HG03354 (cell line): ENCODE results near the gene ALK.

Experiments used
- ATAC-seq: cut with Tn5 transposase; IDR thresholded peaks from one replicate; pipeline ENCODE4 v1.9.1; 2021; ENCODE audit warnings: mild to moderate bottlenecking; ENCODE audit not compliant: unreplicated experiment, poor library complexity, severe bottlenecking

ALK gene

DNA sequence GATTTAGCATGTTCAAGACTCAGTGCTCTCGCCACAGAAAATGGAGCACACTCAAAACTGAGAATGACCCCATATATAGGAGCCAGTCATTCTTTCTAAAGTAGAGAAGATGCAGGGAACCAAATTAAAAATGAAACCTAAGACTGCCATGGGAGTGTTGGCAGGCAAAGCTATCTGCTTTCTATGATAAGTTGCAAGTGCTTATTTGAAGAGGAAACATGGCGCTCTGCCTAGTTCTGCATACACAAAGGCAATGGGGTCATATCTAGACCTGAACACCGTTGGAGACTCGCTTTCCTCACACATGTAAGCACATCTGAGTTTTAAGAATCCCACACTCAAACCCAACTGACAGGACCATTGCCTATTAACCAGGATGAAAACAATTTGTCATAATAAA lies 292.5 kb downstream of the ALK start:
- ATAC-seq = no peak

DNA sequence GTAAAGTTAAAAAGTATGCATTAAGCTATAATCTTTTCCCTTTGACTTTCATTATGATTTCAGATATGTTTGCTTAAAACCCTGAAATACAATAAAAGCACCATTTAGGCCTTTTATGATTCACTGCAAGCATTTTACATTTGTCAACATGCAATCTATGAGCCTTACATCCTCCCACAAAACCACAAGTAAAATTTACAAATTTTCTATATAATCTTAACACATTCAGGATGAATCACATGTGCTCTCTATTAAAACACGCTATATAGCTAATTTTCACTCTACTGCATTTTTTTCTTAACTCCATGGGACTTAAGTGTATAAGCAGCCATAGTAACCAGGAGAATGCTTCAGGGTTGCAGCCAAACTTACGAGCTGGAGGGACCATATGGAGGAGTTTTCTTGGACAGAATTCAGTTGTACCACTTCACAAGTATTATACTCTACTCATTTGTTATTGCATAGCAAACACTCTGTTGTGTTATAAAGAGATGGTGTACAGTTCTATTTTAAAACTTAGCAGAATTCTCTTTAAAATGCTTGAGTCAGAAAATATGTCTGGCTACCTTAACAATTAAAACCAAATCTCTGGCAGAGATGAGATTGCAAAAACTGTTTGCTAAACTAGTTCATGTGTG lies 293.2 kb downstream of the ALK start:
- ATAC-seq = no peak

DNA sequence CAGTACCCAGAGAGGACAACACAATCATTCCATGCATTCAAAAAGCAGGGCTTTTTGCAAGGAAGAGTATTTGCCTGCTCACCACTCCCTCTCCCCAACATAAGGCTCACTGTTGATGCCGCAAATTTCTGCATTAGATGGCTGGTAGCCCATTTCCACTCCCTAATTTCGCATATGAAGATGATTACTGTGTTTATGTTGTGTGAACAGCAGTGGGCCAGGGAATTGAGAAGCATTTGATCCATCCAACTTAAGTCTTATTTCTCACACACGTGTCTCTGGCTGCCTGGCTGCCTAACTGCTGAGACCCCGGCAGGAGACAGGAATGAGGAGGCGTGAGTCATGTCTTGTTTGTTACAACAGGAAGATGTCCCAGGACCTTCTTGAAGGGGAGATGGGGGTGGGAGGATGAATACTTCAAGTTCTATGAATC lies 294.1 kb downstream of the ALK start:
- no peak for ATAC-seq

DNA sequence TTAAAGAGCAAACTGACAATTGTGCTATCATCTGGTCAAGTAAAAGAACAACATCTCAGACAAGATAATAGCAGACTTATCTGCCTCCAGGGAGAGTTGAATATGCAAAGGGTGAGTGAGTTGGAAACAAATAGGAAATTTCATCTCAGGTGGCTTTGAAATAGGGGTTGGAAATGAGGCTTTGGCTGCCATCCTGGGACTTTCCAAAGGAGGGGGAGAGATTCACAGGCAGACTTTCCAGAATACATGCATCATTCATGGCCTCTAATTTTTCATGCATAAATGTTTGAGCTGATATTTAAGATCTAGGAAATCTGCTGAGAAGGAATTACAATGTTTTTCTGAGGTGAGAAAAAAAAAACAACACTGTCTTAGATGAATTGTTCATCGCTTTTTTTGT lies 300.5 kb downstream of the ALK start:
- ATAC-seq = no peak

DNA sequence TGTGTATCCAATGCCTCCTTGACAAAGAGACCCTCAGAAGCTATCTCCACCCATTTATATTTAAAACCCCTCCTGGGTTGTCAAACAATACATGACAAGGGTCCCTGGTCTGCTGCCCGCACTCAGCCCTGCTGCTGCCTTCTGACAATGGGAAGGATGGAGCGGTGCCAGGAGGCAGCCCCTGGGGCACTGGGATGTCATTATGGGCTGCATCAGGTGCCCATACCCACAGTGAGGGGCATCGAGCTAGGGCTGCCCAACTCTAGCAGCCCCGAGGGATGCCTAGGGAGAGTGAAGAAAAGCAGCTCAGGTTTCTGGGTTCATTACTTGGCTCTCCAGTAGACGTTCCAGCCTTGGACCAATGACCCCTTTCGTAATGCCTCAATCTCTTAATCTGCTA lies 301.7 kb downstream of the ALK start:
- no peak for ATAC-seq

DNA sequence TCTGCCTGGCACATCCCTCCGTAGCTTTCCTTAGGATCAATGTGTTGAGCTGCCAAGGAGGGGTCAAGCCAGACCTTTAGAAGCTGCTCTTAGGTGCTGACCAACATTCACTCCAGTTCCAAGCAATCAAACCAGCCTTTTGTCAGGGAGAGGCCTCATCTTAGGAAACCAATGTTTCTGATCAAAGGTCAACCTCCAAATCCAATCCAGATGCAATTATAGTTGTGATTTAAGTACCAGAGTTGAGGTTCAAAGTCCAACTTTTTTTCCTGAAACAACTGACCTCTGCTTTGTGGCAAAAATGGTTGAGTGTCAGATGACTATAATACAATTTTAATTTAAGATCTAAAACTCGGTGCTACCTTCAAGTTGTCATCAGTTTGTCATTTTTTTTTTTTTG lies 303.4 kb downstream of the ALK start:
- no peak for ATAC-seq

DNA sequence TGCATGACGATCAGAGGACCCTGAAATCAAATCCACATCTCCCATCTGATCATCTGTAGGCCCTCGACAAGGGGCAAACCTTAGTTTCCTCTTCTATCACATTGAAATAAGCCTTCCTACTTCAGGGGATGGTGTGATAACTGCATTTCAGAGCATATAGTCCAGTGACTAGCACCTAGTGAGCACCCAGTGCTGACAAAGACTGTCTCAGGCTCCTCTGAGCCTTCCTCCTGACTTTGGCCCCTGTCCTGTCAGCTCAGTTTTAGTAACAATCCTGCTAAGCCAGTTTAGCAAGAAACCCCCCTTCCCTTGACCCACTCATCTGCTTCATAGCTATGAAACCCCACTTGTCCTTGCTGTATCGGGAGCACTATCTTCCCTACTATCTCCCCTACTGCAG lies 304.0 kb downstream of the ALK start:
- no peak for ATAC-seq

DNA sequence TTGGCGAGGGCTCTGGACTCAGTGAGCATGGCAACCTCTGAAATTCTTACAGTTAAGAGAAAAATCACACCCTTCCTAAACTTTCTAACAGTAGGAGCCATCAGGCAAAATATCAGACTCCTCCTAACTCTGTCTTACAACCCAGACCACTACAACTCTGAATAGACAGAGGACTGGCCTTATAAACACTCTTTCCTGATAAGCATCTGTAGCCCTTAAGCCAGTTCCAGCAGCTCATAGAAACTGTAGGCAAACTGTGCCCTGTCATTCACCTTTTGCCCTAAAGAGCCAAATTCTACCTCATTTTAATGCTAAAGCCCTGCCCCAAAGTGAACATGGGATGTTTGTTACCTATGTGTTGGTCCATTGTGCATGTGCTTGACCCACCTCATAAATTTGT lies 304.8 kb downstream of the ALK start:
- ATAC-seq = no peak

DNA sequence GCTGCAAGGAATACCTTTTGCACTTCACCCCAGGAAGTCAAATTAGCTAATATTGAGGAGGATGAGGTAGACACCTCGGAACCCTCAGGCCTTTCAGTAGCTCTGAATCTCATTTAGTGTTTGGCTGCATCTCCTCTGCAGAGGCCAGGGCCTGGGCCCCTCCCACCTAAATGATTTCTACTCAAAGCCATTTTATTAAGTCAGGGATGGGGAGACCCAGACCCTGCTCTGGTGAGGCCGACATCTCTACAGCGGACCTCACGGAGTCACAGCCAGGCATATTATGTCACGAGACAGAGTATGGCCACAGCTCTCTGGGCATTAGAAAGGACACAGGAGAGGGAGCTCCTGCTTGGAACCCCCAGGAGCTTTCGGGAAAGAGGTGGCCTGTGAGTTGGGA lies 305.5 kb downstream of the ALK start:
- no peak for ATAC-seq

DNA sequence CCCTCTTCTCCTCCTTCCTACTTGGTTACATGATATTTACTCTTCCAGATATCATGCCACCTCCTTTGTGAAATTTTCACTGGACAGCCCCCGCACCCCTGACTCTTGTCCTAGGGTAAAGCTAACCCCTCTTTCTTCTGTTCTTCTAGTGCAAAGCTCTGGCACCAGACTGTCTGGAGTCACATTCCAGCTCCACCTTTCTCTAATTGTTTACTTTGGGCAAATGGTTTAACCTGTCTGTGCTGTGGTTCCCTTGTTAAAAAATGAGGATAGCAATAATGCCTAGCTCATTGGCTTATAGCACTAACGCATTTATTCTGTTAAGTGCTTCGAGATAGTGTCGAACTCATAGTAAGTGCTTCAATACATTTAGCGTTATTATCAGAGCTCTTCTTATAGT lies 306.2 kb downstream of the ALK start:
- ATAC-seq = no peak

DNA sequence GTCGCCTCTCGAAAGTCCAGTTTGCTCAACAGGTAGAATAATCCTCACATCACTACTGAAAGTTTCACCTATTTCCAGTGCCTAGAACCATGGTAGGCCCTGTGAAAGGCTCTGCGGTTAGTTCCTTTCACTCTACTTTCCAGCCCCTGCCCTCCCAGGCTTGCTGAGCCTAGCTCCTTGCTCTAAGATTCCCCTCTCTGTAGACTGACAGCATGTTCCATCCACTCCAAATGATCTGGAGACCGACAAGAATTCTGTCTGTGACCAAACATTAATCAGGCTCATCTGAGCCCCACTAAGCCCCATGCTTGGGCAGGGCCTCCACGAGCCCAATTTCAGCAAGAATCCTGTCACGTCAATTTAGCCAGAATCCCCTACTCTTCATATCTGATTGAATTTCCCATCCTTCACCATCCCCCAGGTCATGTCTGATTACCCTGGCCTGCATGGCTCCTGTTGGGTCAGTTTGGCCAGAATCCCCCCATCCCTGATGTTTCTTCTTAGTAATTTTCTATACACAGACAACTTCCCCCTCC lies 307.0 kb downstream of the ALK start:
- ATAC-seq = no peak

DNA sequence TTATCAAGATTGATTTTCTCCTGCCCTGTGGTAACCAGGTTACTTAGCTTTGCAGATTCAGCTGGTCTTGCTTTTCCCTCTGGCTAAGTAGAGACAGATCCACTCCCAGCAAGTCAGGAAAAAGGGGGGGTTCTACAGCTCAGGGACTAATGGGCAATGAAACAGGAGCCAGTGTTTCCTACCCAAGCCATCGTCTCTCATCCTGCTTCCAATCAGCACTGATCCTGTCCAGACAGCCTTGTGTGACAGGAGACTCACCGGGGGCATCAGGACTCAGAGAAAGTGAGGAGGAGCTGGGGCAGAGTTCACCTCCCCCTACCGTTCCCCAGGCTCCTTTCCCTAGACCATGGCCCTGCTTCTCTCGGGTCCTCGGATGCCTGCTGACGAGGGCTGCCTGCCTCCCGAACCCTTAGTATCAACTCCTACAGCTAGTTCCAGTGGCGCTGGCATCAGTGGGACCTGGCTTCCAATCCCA lies 307.6 kb downstream of the ALK start:
- no peak for ATAC-seq

DNA sequence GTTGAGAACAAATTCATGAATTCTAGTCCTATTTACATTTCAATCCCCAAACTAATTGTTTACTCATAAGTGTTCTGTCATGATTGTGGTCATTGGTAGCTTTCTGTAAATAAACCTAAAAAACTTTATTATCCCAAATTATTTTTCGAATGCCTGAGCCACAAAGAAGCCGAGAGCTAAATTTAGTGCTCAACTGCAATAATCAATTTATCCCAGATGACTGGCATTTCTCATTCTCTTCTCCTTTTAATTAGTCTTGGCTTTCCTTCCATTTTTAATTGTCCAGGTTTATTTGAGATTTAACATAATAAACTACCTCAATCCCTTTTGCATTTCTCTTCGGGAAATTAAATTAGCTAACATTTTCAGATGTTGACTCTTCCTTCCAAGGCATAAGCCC lies 308.3 kb downstream of the ALK start:
- ATAC-seq = no peak

DNA sequence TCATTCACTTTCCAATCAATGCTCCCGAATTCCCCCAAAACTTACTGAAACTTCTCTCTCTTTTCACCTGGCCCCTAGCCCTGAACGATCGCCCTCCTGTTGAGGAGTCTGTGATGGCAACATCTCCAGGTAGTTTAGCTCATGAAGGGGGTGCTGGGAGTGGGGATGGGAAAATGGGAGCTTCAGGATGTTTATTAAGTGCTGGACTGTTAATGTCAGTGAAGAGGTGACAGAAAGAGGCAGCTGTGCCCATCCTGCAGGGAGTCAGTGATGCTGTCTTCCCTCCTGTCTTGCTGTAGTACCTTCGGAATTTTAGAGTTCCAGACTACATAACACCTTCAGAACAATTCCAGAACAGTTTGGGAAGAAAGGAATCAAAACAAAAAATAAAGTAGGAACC lies 308.8 kb downstream of the ALK start:
- no peak for ATAC-seq

DNA sequence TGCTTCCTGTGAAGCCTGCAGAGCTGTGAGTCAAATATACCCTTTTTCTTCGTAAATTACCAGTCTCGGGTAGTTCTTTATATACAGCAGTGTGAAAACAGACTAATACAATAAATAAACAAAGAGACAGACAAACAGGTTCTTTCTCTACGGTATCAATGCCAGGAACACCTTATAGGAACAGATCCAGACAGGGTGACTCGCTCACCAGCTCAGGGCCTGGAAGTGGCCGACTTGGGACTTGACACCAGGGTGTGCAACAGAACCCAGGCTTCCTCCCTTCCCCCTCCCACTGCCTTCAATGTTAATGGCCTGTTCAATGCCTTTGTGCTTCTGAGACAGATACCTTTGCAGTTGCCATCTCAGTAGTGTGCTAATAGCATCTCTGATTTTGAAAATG lies 309.5 kb downstream of the ALK start:
- no peak for ATAC-seq

DNA sequence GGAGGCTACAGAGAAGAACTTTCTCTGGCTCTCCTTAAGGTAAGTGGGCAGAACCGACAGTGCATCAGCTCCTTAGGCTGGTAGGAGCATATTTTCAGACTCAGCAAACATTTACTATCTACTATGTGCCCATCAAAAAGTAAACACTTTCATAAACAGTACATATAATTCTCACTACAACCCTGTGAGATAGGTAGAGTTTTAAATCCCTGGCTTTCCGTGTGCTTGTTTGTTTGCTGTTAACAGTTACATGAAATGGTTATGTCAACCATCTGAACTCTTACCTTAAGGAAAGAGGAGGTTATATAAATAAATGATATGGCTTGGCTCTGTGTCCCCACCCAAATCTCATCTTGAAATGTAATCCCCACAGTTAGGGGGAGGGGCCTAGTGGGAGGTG lies 310.1 kb downstream of the ALK start:
- ATAC-seq = no peak

DNA sequence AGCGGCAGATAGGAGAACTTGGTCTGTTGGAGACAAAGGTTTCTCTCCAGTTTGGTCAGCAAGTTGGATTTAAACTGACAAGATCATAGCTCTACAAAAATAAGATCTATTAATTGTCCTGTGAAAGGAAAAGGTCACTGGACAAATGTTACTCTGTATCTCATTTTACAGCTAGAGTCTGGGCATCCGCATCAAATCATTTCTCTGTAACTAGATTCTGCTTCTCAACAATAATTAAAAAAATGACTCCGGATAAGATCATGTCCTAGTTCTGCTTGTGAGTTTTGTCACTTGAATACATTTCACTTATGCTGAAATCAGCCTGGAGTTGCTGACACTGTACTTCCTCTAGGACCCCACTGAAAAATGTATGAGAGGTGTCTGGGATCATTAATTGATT lies 310.8 kb downstream of the ALK start:
- no peak for ATAC-seq

DNA sequence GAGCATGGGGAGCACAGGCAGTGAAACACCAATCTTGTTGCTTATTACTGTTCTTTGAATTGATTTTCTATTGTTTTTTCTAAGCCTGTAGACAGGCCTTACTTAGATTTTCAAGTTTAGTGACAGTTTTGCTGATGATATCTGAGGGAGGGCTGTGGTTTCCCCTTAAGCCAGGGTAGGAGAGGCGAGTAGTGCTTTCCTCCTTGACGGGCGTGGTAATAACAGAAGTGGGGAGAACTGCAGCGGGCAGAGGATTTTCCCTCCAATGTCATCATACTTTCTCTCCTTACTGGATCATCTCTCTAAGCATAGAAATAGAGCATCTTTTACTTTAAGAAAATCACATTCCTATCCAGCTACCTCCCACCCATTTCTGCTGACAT lies 314.4 kb downstream of the ALK start:
- ATAC-seq = no peak

DNA sequence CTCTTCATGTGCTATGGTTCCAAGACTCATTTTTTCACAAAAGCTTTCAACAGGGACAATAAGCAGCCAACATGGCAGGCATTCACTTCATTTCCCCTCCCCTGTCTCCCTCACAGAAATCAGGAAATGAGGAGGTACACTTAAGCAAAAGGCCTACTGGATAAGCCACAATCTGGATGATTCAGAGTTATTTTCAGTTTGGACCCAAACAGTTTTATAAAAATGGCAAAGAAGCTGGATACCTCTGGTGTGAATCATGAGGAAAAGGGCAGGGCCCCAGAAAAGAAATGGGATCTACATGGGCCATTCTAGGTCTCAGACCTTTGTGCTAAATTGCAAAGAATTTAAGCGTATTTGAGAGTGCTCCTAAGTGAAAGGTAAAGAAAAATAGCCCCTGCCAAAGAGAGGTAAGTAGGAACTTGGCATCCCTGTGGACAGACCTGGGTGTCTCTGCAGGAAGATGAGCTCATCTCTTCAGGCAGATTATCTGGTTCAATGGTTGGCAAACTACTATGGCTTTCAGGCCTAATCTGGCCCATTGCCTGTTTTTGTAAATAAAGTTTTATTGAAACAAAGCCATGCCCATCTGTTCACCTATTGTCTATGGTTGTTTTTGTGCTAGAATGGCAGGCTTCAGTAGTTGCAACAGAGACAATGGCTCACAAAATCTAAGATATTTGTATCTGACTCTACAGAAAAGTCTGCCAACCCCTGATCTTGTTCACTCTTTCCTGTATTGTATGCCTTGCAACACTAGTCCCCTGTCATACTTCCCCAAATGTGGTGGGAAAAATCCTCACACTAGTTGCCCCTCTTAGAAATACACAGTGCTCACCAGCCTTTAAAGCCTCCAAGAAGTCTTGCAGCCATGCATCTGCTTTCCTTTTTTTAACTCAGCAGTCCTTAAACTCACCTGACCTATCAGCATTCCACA lies 315.0 kb downstream of the ALK start:
- ATAC-seq = no peak

DNA sequence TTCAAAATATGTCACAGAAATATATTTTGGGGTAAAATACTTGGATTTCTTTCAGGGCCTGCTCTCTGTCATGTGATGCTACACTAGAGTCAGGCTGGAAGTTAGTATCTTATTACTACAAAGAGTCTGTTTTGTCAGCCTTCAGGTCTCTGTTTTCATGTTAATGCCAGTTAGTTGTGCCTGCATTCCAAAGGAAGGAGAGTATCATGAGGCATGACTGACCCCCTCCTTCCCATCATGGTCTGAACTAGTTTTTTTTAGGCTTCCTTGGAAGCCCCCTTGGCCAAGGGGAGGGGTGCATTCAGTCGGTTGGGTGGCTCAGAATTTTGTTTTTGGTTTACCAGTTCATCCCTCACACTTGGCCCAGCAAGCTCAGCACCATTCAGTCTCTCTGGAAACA lies 318.0 kb downstream of the ALK start:
- ATAC-seq = no peak

DNA sequence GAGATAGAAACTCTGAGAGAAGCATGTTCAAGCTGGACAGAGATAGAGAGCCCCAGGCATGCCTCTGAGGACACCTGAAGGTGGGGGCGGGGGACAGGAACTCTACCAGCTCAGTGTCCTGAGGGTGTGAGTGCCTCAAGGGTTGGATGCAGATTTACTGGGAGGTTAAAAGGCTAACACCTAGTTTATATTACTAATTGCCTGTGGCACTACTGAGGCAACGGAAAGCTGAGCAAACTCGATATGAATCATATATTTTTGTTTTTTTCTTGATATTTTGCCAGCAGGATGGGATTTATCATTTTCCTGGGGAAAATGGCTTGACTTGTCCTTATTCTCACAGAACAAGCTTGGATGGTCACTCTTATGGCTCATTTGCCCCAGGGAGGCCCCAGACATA lies 319.5 kb downstream of the ALK start:
- no peak for ATAC-seq
